Measurements from ENCODE around the gene RTL5. TPM values are rescaled to one million over a fixed set of nuclear protein-coding genes. Genes with fewer than 3 reads are reported as not detected.

RTL5 gene
- polyA plus RNA-seq, 1 of the 3 experiments (the other 2 are of a cell fraction) = 1.8 TPM

- Histone ChIP-seq H3K79me2 (ENCODE audit: insufficient read depth) (no peaks in the 10 kb centered on the region), H3K4me2 (no peak overlapping the region), H2AFZ (ENCODE audit: low read depth) (no peak overlapping the region), H3K27ac (ENCODE audit: low read depth in 2 of 2, low read length in 1 of 2) (peak overlapping the region in 1 of 2 experiments; percentile 88; a peak in 2 of 4 replicates), H3K9me2 (no peaks in the 10 kb centered on the region), H3K4me3 (ENCODE audit: low read depth in 2 of 2, low read length in 1 of 2) (no peak overlapping the region), H3K9ac (no peak overlapping the region), H3K4me1 (ENCODE audit: control insufficient read depth in 1 of 2, insufficient read depth in 2 of 2, low read depth in 1 of 2, low read length in 1 of 2) (peaks cover 0 to 35% of the 10 kb centered on the region in 2 experiments; a peak in 2 of 4 replicates), H3K9me3 (no peaks in the 10 kb centered on the region), H3K27me3 (ENCODE audit: insufficient read depth) (no peaks in the 10 kb centered on the region; the same call in 1 of the 2 replicates), H3F3A (replicated peaks; ENCODE audit: insufficient read depth) (no peaks in the 10 kb centered on the region), H3K36me3 (replicated peaks in 1 of 2; ENCODE audit: control insufficient read depth in 1 of 2, insufficient read depth in 2 of 2, low read length in 1 of 2) (no peaks in the 10 kb centered on the region), H4K20me1 (ENCODE audit: insufficient read depth) (no peaks in the 10 kb centered on the region)
- 68% methylated on average over 4 of the region's 4 CpGs for WGBS (ENCODE audit: low lambda C conversion rate)
- ChIA-PET POLR2A (interaction anchor here (0.8 to 2.2 kb wide), 4 partner anchors 12 to 33 kb away, joined by 3 to 6 read pairs (median 4); no protein-coding TSS in a partner anchor), CTCF (interaction anchor here (0.9 to 4.3 kb wide), 9 partner anchors 8 to 115 kb away, joined by 3 to 31 read pairs (median 4); no protein-coding TSS in a partner anchor)
- no peak for TF ChIP-seq ZBTB33 (IDR thresholded peaks at IDR 0.05; ENCODE audit: borderline replicate concordance, low read depth)
- TF ChIP-seq IRF3 (IDR thresholded peaks at IDR 0.05; ENCODE audit: low read depth, low read length) = no peak
- no peak for TF ChIP-seq RXRA (IDR thresholded peaks at IDR 0.05; ENCODE audit: borderline replicate concordance, low read depth)
- TF ChIP-seq NFIC (IDR thresholded peaks at IDR 0.05; ENCODE audit: borderline replicate concordance) = no peak
- no peak for TF ChIP-seq CHD2 (IDR thresholded peaks at IDR 0.05; ENCODE audit: low read length, partially characterized antibody)
- no peak for TF ChIP-seq TAF1 (IDR thresholded peaks at IDR 0.05; ENCODE audit: borderline replicate concordance, low read depth, low read length)
- TF ChIP-seq YY1 (IDR thresholded peaks at IDR 0.05; ENCODE audit: low read depth) = no peak
- no peak for TF ChIP-seq TCF12 (IDR thresholded peaks at IDR 0.05)
- TF ChIP-seq MAX (IDR thresholded peaks at IDR 0.05; ENCODE audit: low read depth) = no peak
- no peak for TF ChIP-seq FOXJ3 (CRISPR knock-in tag; IDR thresholded peaks at IDR 0.05)
- TF ChIP-seq MXI1 (IDR thresholded peaks at IDR 0.05; ENCODE audit: low read depth, low read length) = no peak
- TF ChIP-seq PBX3 (IDR thresholded peaks at IDR 0.05) = no peak
- no peak for DNase-seq
Observed at GRCh38 chrX:72114807-72115206, 16.9 kb downstream of the RTL5 start.

- Histone ChIP-seq H3K27me3 (ENCODE audit: insufficient read depth) (no peaks in the 10 kb centered on the region; the same call in 1 of the 2 replicates), H3K79me2 (ENCODE audit: insufficient read depth) (no peaks in the 10 kb centered on the region), H3K9me3 (no peaks in the 10 kb centered on the region), H3K27ac (ENCODE audit: low read depth in 2 of 2, low read length in 1 of 2) (peak overlapping the region in 1 of 2 experiments; percentile 88; a peak in 2 of 4 replicates), H3K36me3 (replicated peaks in 1 of 2; ENCODE audit: control insufficient read depth in 1 of 2, insufficient read depth in 2 of 2, low read length in 1 of 2) (no peaks in the 10 kb centered on the region), H4K20me1 (ENCODE audit: insufficient read depth) (no peaks in the 10 kb centered on the region), H2AFZ (ENCODE audit: low read depth) (no peak overlapping the region), H3K9me2 (no peaks in the 10 kb centered on the region), H3K4me1 (ENCODE audit: control insufficient read depth in 1 of 2, insufficient read depth in 2 of 2, low read depth in 1 of 2, low read length in 1 of 2) (peaks cover 0 to 35% of the 10 kb centered on the region in 2 experiments; a peak in 2 of 4 replicates), H3F3A (replicated peaks; ENCODE audit: insufficient read depth) (no peaks in the 10 kb centered on the region), H3K4me2 (no peak overlapping the region), H3K4me3 (ENCODE audit: low read depth in 2 of 2, low read length in 1 of 2) (no peak overlapping the region), H3K9ac (no peak overlapping the region)
- 70% methylated on average over 6 of the region's 6 CpGs for WGBS (ENCODE audit: low lambda C conversion rate)
- TF ChIP-seq USF1 (IDR thresholded peaks at IDR 0.05; ENCODE audit: borderline replicate concordance, low read depth) (no peak), ZBTB33 (IDR thresholded peaks at IDR 0.05; ENCODE audit: borderline replicate concordance, low read depth) (no peak), FOXJ3 (CRISPR knock-in tag; IDR thresholded peaks at IDR 0.05) (no peak), TEAD4 (IDR thresholded peaks at IDR 0.05; ENCODE audit: borderline replicate concordance, insufficient read depth) (no peak), FOXM1 (IDR thresholded peaks at IDR 0.05; ENCODE audit: low read depth) (no peak), MXI1 (IDR thresholded peaks at IDR 0.05; ENCODE audit: low read depth, low read length) (no peak), TCF12 (IDR thresholded peaks at IDR 0.05) (no peak), CHD2 (IDR thresholded peaks at IDR 0.05; ENCODE audit: low read length, partially characterized antibody) (no peak)
- DNase-seq = no peak
- CTCF ChIA-PET = interaction anchor here (1.0 to 4.3 kb wide), 7 partner anchors 8 to 115 kb away, joined by 3 to 31 read pairs (median 5); no protein-coding TSS in a partner anchor
- POLR2A ChIA-PET = interaction anchor here (1.1 to 2.2 kb wide), 3 partner anchors 12 to 32 kb away, joined by 3 to 6 read pairs (median 6); no protein-coding TSS in a partner anchor
Observed at GRCh38 chrX:72114306-72114705, 17.4 kb downstream of the RTL5 start.
